ENCODE measurements around the gene CEP112. TPM values are rescaled to one million over a fixed set of nuclear protein-coding genes. Genes with fewer than 3 reads are reported as not detected.

The CEP112 gene
- total and polyA plus RNA-seq, 4 donors = 1.1 to 4.9 (median 1.4) TPM

- no peaks in the 10 kb centered on the region for H3K27me3 ChIP-seq (ENCODE audit: control insufficient read depth in 4 of 4, insufficient read depth in 4 of 4, low read length in 3 of 4)
- TF ChIP-seq MAX (IDR thresholded peaks at IDR 0.05) = no peak
- TF ChIP-seq SP1 (IDR thresholded peaks at IDR 0.05) = no peak
- TF ChIP-seq, protein P1, sequence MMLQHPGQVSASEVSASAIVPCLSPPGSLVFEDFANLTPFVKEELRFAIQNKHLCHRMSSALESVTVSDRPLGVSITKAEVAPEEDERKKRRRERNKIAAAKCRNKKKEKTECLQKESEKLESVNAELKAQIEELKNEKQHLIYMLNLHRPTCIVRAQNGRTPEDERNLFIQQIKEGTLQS (IDR thresholded peaks at IDR 0.05) = no peak
- TF ChIP-seq RXRA (IDR thresholded peaks at IDR 0.05) = no peak
- TF ChIP-seq TAF1 (conservative IDR thresholded peaks at IDR 0.05) = no peak
- TF ChIP-seq FOXA2 (IDR thresholded peaks at IDR 0.05) = no peak
- no peak for TF ChIP-seq RAD21 (IDR thresholded peaks at IDR 0.05)
- no peak for TF ChIP-seq CTCF (IDR thresholded peaks at IDR 0.05; ENCODE audit: low read depth, low read length, missing input control)
- TF ChIP-seq HNF4A (conservative IDR thresholded peaks at IDR 0.05) = no peak
- no peak for TF ChIP-seq NR2F2 (IDR thresholded peaks at IDR 0.05)
- H3K9me3 ChIP-seq (ENCODE audit: control insufficient read depth in 4 of 4, low read length in 3 of 4) = peaks cover 0 to 3% (median 2%) of the 10 kb centered on the region in 4 donors
- 92% methylated on average over 1 of the region's 1 CpG for WGBS
- H3K4me3 ChIP-seq (ENCODE audit: low read depth in 1 of 3, low read length in 3 of 3) = no peak overlapping the region
- DNase-seq (ENCODE audit: low spot score) = no peak
- no peaks in the 10 kb centered on the region for H3K36me3 ChIP-seq (ENCODE audit: control insufficient read depth in 4 of 4, insufficient read depth in 3 of 4, low read depth in 1 of 4, low read length in 3 of 4)
- H3K27ac ChIP-seq (ENCODE audit: low read depth in 1 of 2, low read length in 2 of 2) = no peak overlapping the region
- H3K4me1 ChIP-seq (ENCODE audit: control insufficient read depth in 4 of 4, insufficient read depth in 4 of 4, low read length in 3 of 4) = no peaks in the 10 kb centered on the region
- no peak overlapping the region for H3K9ac ChIP-seq (ENCODE audit: low read depth in 1 of 2, low read length in 2 of 2)
These were observed 391.3 kb downstream of the CEP112 start for GRCh38 chr17:65800655-65801054.

DNA sequence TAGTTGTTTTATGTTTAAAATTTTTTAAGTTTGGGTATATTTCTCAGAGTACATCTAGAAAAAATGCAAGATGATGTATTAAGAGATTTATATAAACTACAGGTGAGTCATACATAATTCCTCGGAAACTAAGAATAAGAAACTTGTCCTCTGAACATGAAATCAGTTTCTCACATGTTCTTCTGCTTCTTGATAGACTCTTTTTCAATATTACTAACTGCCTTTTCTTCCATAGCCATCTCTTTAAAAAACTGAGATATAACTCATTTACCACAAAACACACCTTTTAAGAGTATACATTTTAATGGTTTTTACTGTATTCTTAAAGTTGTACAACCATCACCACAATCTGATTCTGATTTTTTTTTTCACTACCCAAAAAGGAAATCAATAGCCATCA lies 392.1 kb downstream of the CEP112 start:
- WGBS = 91% methylated on average over 1 of the region's 1 CpG
- no peak for DNase-seq (ENCODE audit: low spot score)
- Histone ChIP-seq H3K36me3 (ENCODE audit: control insufficient read depth in 4 of 4, insufficient read depth in 3 of 4, low read depth in 1 of 4, low read length in 3 of 4) (no peaks in the 10 kb centered on the region), H3K27me3 (ENCODE audit: control insufficient read depth in 4 of 4, insufficient read depth in 4 of 4, low read length in 3 of 4) (no peaks in the 10 kb centered on the region), H3K4me1 (ENCODE audit: control insufficient read depth in 4 of 4, insufficient read depth in 4 of 4, low read length in 3 of 4) (no peaks in the 10 kb centered on the region), H3K27ac (ENCODE audit: low read depth in 1 of 2, low read length in 2 of 2) (no peak overlapping the region), H3K9ac (ENCODE audit: low read depth in 1 of 2, low read length in 2 of 2) (no peak overlapping the region), H3K9me3 (ENCODE audit: control insufficient read depth in 4 of 4, low read length in 3 of 4) (peaks cover 0 to 3% (median 2%) of the 10 kb centered on the region in 4 donors), H3K4me3 (ENCODE audit: low read depth in 1 of 3, low read length in 3 of 3) (no peak overlapping the region)
- no peak for TF ChIP-seq NR2F2 (IDR thresholded peaks at IDR 0.05)
- TF ChIP-seq FOXA1 (IDR thresholded peaks at IDR 0.05) = no peak
- TF ChIP-seq ZBTB33 (IDR thresholded peaks at IDR 0.05) = no peak
- no peak for TF ChIP-seq REST (IDR thresholded peaks at IDR 0.05)
- TF ChIP-seq, protein P1 (IDR thresholded peaks at IDR 0.05) = no peak
- no peak for TF ChIP-seq SP1 (IDR thresholded peaks at IDR 0.05)
- TF ChIP-seq RAD21 (IDR thresholded peaks at IDR 0.05) = no peak
- no peak for TF ChIP-seq TAF1 (conservative IDR thresholded peaks at IDR 0.05)
- no peak for TF ChIP-seq HNF4G (IDR thresholded peaks at IDR 0.05)
- no peak for TF ChIP-seq MAX (IDR thresholded peaks at IDR 0.05)
- TF ChIP-seq EGR1 (IDR thresholded peaks at IDR 0.05; ENCODE audit: low read depth in 2 of 2) = no peak
- TF ChIP-seq CTCF (IDR thresholded peaks at IDR 0.05; ENCODE audit: low read depth, low read length, missing input control) = no peak
- TF ChIP-seq RXRA (IDR thresholded peaks at IDR 0.05) = no peak
- no peak for TF ChIP-seq HNF4A (conservative IDR thresholded peaks at IDR 0.05)
- TF ChIP-seq YY1 (IDR thresholded peaks at IDR 0.05) = no peak
- no peak for TF ChIP-seq GABPA (IDR thresholded peaks at IDR 0.05 in 1 of 2, conservative IDR thresholded peaks at IDR 0.05 in 1 of 2)
- no peak for TF ChIP-seq JUND (IDR thresholded peaks at IDR 0.05)

Measured in liver (tissue), 9 donors.